Stimulated activated CD8-positive, alpha-beta memory T cell treated with anti-CD3 and anti-CD28 coated beads, Interleukin-4, amount 100 ng/mL, for 4 hours (primary cell): Measurements from ENCODE around the gene NFE2L2.
A peak's percentile ranks its signal among the peaks of the same experiment; 100 is the strongest.
"Not testable (repeated sequence)": the region's sequence is repeated elsewhere in the genome, so short reads cannot be mapped to it uniquely, and the experiment has no call there.

ENCODE experiments used
- DNase-seq, 2 donors: peaks; one replicate each; pipeline ENCODE4 v3.0.0-alpha.2; 2020; ENCODE audit warnings: low read depth in 2 of 2, low spot score in 1 of 2

Gene NFE2L2

GRCh38 chr2:177281400-177282180 lies 17.1 kb upstream of the NFE2L2 start:
- DNase-seq, result no peak

GRCh38 chr2:177279847-177280246 lies 15.3 kb upstream of the NFE2L2 start:
- DNase-seq, result no peak

- DNase-seq, result no peak
Observed at GRCh38 chr2:177275743-177276055, 11.2 kb upstream of the NFE2L2 start.

GRCh38 chr2:177275040-177275742 lies 10.7 kb upstream of the NFE2L2 start:
- no peak for DNase-seq

GRCh38 chr2:177273408-177273807 lies 8.9 kb upstream of the NFE2L2 start:
- DNase-seq, result no peak

GRCh38 chr2:177272765-177273164 lies 8.2 kb upstream of the NFE2L2 start:
- no peak for DNase-seq

- no peak for DNase-seq
Observed at GRCh38 chr2:177271981-177272666, 7.6 kb upstream of the NFE2L2 start.

- DNase-seq, result no peak
Observed at GRCh38 chr2:177270531-177270930, 6.0 kb upstream of the NFE2L2 start.

GRCh38 chr2:177268901-177269300 lies 4.4 kb upstream of the NFE2L2 start:
- DNase-seq, result no peak

GRCh38 chr2:177268187-177268871 lies 3.8 kb upstream of the NFE2L2 start:
- no peak for DNase-seq

GRCh38 chr2:177266955-177267354 lies 2.4 kb upstream of the NFE2L2 start:
- DNase-seq, result not testable (repeated sequence)

GRCh38 chr2:177265824-177266817 lies 1.6 kb upstream of the NFE2L2 start:
- no peak for DNase-seq

GRCh38 chr2:177264209-177264692 lies 276 bp downstream of the NFE2L2 start:
- DNase-seq, result no peak

- DNase-seq, result peak; percentile 80 to 81
Observed at GRCh38 chr2:177263451-177264208, 897 bp downstream of the NFE2L2 start.

- no peak for DNase-seq
Observed at GRCh38 chr2:177262958-177263450, 1.5 kb downstream of the NFE2L2 start.

- no peak for DNase-seq
Observed at GRCh38 chr2:177262092-177262491, 2.4 kb downstream of the NFE2L2 start.

- DNase-seq, result no peak
Observed at GRCh38 chr2:177261116-177262060, 3.1 kb downstream of the NFE2L2 start.

- no peak for DNase-seq
Observed at GRCh38 chr2:177260379-177260778, 4.1 kb downstream of the NFE2L2 start.
